GM21367 (cell line): ENCODE measurements around the gene PER2.
A peak's percentile ranks its signal among the peaks of the same experiment; 100 is the strongest.

ENCODE experiments used
- ATAC-seq: cut with Tn5 transposase; IDR thresholded peaks from one replicate; pipeline ENCODE4 v1.9.1; 2021; ENCODE audit not compliant: unreplicated experiment

Gene PER2

GRCh38 chr2:238251331-238251730, 37.1 kb downstream of the PER2 start:
- no peak for ATAC-seq

- ATAC-seq: no peak
Observed at GRCh38 chr2:238250896-238251295, 37.5 kb downstream of the PER2 start.

- no peak for ATAC-seq
Observed at GRCh38 chr2:238247841-238248453, 40.5 kb downstream of the PER2 start.

GRCh38 chr2:238247002-238247822, 41.2 kb downstream of the PER2 start:
- ATAC-seq: no peak

- ATAC-seq: no peak
Observed at GRCh38 chr2:238244151-238244550, 44.3 kb downstream of the PER2 start.

GRCh38 chr2:238243496-238244076, 44.8 kb downstream of the PER2 start:
- ATAC-seq: no peak

GRCh38 chr2:238242731-238243495, 45.5 kb downstream of the PER2 start:
- no peak for ATAC-seq

GRCh38 chr2:238241970-238242369, 46.4 kb downstream of the PER2 start:
- ATAC-seq: no peak

- no peak for ATAC-seq
Observed at GRCh38 chr2:238240757-238241711, 47.4 kb downstream of the PER2 start.

- peak; percentile 80 for ATAC-seq
Observed at GRCh38 chr2:238239863-238240756, 48.3 kb downstream of the PER2 start, which contains the start of gene HES6. HES6 (minus strand) TSS chr2:238240038; CDS start chr2:238239905, 133 bp downstream.

GRCh38 chr2:238239543-238239862, 48.9 kb downstream of the PER2 start:
- ATAC-seq: no peak

GRCh38 chr2:238238766-238239542, 49.5 kb downstream of the PER2 start:
- ATAC-seq: no peak

- ATAC-seq: no peak
Observed at GRCh38 chr2:238238311-238238765, 50.1 kb downstream of the PER2 start.

GRCh38 chr2:238237431-238238135, 50.8 kb downstream of the PER2 start:
- ATAC-seq: no peak

- ATAC-seq: no peak
Observed at GRCh38 chr2:238236571-238236970, 51.8 kb downstream of the PER2 start.

GRCh38 chr2:238235856-238236255, 52.6 kb downstream of the PER2 start:
- ATAC-seq: no peak

- ATAC-seq: no peak
Observed at GRCh38 chr2:238235331-238235732, 53.1 kb downstream of the PER2 start.

- ATAC-seq: no peak
Observed at GRCh38 chr2:238233625-238234024, 54.8 kb downstream of the PER2 start.
